Ureter (tissue), 1 donor: ENCODE measurements around the gene AATF. TPM values are rescaled to one million over a fixed set of nuclear protein-coding genes. Genes with fewer than 3 reads are reported as not detected.

Experiments
- DNase-seq: peaks from one replicate; pipeline ENCODE4 v3.0.0-alpha.2; 2020; ENCODE audit warnings: low spot score
- total RNA-seq: library from RNA; stranded (reverse); gene quantifications from one replicate; pipeline ENCODE4 v1.2.4, GENCODE V29; 2023
- donor health status: DM: yes; HTN: yes; CAD: no.

AATF gene, protein sequence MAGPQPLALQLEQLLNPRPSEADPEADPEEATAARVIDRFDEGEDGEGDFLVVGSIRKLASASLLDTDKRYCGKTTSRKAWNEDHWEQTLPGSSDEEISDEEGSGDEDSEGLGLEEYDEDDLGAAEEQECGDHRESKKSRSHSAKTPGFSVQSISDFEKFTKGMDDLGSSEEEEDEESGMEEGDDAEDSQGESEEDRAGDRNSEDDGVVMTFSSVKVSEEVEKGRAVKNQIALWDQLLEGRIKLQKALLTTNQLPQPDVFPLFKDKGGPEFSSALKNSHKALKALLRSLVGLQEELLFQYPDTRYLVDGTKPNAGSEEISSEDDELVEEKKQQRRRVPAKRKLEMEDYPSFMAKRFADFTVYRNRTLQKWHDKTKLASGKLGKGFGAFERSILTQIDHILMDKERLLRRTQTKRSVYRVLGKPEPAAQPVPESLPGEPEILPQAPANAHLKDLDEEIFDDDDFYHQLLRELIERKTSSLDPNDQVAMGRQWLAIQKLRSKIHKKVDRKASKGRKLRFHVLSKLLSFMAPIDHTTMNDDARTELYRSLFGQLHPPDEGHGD
- 48.7 TPM for total RNA-seq

DNA sequence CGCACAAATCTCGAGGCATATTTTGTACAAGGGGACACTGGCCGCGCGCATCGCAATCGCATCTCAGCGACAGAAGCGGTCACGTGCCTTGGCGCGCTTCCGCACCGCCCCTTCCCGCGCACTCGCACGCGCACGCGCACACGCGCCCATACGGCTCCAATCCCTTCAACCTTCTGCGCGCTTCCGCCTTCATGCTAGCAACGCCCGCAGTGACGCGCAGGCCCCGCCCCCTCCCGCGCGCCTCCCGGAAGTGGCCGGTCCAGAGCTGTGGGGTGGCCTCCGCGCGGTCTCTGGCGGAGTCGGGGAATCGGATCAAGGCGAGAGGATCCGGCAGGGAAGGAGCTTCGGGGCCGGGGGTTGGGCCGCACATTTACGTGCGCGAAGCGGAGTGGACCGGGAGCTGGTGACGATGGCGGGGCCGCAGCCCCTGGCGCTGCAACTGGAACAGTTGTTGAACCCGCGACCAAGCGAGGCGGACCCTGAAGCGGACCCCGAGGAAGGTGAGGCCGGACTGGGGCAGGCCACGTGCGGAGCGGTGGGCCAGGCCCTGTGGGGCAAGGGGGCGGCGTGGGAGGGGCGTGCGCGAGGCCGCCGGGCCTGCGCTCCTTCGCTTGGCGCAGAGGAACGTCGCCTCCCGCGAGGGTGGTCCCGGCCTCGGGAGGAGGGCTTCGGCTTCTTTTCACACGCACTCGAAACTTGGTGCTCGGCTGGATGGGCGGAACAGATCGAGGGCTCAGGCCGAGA, at the start of gene AATF:
AATF (plus strand) TSS at position 238 of the 744 bp plus-strand sequence; CDS start at position 410, 172 bp downstream.
- peak; percentile 97 for DNase-seq

GRCh38 chr17:36899250-36900159, 49.2 kb upstream of the AATF start:
- no peak for DNase-seq

GRCh38 chr17:36900160-36900512, 48.6 kb upstream of the AATF start:
- DNase-seq: no peak

DNA sequence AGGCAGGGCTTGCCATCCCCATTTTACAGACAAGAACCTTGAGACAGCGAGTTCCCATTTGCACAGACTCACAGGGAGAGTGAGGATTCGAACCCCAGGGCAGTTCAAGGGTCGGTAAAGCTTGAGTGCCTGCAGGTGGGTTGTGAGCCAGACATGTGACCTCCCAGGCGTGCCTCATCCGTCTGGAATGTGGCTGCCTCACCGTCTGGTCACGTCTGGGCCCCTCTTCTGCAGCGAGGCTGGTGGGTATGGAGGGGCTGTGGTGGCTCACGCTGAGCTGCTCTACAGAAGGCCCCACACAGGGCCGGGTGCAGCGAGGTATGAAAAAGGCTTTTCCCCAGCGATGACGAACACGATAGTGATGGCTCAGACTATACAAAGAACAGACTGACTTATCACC, 47.2 kb upstream of the AATF start:
- DNase-seq: no peak

DNA sequence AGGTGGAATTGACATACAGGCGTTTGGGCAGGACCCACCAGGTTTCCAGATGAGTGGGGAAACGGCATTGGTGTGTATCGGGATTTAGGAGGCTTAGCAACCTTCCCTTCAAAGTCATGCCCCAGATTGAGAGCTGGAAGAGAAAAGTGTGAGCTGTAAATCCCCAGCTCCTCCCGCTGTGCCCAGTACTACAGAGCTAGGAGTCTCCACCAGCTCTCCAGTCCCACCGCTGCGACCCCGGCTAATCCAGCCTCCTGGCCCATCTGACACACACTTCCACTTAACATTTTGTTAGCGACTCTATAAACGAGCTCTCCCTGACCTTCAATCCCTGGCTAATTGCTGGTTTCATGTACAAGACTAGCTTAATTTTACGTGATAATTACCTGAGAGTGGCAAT, 41.3 kb upstream of the AATF start:
- DNase-seq: no peak

- DNase-seq: no peak
These were observed 38.2 kb upstream of the AATF start for GRCh38 chr17:36910513-36910912.

GRCh38 chr17:36911001-36911400, 37.8 kb upstream of the AATF start:
- DNase-seq: no peak

DNA sequence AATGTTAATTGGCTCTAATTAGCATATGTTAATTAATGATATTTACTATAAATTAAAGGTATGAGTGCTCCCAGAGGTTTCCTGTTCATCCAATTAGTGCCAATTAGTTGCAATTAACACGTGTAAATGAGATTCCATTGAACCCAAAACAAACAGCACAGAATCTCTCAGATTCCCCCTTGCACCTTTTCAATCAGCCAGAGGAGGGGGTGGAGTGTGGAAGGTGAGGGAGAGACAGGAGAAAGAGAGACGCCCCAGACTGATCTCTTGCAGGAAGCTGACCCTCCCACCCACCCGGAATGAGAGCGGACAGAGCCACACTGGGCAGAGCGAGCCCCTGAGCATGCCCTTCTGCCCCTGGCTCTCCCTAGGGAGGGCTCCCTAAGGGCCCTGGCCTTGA, 35.6 kb upstream of the AATF start:
- DNase-seq: no peak

DNA sequence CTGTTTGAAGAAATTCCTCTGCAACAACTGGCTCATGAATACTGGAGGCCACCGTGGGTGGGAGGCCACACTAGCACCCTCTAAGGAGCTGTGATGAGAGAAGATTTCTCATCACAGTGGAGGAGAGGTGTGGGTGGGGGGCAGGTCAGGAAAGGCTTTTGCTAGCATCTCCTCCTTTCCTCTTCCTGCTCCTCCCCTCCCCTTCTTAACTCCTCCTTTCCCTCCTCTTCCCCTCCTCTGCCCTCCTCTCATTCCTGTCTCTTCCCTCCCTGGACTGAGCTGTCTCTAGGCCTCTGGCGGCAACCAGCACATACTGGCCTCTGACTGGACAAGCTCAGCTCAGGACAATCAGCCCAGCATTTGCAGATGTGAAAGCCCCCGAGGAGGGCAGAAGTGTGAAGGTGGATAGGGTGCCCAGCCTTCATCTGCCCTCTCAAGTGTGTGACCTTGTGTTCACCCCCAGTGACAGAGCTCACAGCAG, 30.5 kb upstream of the AATF start:
- DNase-seq: no peak

DNA sequence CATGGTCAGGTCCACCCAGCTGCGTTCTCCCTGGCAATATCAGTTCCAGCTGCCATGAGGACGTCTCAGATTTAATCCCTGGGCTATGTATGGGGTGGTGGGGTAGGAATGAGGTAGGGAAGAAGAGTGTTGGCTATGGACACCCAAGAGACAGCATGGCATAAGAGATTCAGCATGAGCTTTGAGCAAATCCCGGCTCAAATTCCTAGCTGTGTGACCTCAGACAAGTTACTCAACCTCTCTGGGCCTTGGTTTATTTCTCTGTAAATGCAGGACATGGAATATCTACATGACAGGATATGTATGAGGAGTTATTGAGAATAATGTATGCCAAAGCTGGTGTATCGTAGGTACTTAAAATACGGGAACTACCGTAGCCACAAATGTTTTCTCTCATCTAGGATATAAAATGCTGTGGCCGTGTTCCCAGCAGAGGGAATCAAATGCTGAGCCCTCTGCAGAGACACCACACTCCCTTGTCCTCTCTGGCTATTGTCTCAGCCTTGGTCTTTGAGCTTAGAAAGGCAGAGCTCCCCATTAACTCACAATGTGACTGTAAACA, 29.3 kb upstream of the AATF start:
- DNase-seq: no peak

- no peak for DNase-seq
These were observed 28.4 kb upstream of the AATF start for GRCh38 chr17:36920032-36921005.

GRCh38 chr17:36921095-36921851, 27.5 kb upstream of the AATF start:
- DNase-seq: no peak

DNA sequence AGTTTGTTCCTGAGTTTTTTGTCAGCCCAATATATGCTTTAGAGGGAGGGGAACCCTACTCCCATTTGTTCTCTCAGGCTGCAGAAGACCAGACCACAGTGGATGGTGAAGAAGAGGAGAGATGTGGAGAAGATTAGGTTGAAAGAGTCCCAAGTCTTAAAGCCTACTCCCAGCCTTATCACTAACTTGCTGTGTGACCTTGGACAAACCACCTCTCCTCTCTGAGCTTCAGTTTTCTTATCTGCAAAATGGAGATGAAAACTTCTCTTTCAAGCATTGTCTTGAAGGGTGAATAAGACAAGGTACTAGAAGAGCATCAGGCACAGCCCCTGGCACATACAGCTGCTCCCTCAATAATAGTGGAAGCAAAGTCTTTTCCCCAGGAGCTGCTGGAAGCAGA, 26.6 kb upstream of the AATF start:
- no peak for DNase-seq

DNA sequence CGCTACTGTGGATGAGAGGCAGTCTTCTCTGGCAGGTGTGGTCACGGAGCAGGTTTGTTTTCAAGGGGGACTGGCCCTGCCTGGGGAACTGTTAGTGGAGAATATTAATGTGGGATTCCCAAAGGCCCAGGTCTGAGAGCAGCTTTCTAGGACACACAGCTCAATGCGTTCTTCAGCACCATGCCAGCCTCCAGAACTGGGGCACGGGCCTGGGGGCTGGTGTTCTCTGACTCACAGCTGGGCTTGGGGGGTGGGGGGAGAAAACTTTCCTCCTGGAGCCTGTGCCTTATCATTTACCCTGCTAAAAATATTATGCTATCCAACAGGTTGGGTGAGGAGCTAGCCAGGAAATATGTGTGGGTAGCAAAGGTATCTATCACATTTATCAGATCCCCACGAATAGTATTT, 24.9 kb upstream of the AATF start:
- no peak for DNase-seq

- no peak for DNase-seq
These were observed 22.5 kb upstream of the AATF start for GRCh38 chr17:36926226-36926625.

GRCh38 chr17:36926701-36927100, 22.1 kb upstream of the AATF start:
- no peak for DNase-seq

- DNase-seq: no peak
These were observed 20.0 kb upstream of the AATF start for GRCh38 chr17:36928471-36929345.

DNA sequence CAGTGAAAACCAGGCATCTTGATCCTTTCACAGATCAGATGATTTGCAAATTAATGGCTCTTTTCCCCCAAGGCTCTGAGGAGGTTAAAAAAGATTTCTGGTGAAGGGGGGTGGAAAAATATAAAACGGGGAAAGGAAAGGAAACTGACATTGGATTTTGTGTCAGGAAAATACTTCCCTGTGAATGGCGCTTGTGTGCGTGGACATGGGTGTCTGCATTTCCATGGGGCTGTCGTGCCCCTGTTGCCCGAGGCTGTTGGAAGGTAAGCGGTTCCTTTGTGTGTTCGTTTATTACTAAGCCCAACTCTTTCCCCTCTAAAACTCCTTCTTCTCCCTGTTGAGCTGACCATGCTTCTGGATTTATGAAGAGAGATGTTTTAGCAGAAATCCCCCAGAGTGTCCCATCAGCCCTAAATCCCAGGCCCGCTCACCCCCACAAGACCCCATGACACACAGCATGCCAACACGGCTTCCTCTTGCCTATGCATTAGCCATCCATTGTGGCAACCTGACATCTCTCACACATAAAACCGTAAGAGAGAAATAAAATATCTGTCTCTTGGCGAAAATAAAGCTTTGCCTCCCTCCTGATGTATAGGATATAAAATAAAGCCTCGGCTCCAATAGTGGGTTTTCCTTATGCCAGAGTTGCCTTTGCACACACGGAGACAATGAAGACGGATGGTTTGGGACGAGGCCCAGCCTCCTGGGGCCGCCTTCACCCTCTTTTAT, 18.7 kb upstream of the AATF start:
- no peak for DNase-seq
